NB4 (cell line): ENCODE measurements around the gene KDSR.

Experiments used
- POLR2A ChIP-seq: IDR thresholded peaks from 2 replicates; pipeline ENCODE4 v1.6.1; 2011; ENCODE audit warnings: mild to moderate bottlenecking; ENCODE audit not compliant: insufficient read length; ENCODE audit errors: extremely low read depth
- TF ChIP-seq, protein P1 (sequence below): IDR thresholded peaks from 2 replicates; pipeline ENCODE4 v1.6.1; 2011; ENCODE audit warnings: low read depth, low read length

DNA sequence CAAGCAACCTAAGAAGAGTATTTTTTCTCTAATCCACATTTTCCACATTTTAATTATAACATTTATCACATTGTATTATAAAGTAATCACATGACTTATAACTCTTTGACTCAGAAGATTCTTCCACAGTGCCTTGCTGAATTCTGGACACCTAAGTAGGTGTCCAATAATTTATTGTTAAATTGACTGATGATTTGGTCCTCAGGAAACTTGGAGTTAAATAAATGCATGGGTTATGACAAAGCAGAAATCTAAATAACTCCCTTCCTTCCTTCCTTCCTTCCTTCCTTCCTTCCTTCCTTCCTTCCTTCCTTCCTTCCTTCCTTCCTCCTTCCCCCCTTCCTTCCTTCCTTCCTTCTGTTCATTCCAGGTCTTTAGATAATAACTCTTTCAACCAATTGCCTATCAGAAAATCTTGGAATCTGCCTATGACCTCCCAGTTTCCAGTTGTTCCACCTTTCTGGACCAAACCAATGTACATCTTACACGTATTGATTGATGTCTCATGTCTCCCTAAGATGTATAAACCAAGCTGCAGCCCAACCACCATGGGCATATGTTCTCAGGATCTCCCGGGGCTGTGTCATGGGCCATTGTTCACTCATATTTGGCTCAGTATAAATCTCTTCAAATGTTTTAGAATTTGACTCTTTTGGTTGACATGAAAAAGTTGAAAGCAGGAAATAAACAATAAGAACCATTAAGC, 10.4 kb upstream of the KDSR start:
- no peak for TF ChIP-seq POLR2A
- TF ChIP-seq, protein P1, sequence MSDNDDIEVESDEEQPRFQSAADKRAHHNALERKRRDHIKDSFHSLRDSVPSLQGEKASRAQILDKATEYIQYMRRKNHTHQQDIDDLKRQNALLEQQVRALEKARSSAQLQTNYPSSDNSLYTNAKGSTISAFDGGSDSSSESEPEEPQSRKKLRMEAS: no peak
